SK-N-SH (cell line): ENCODE results near the gene MRPL52. TPM values are rescaled to one million over a fixed set of nuclear protein-coding genes. Genes with fewer than 3 reads are reported as not detected.

Experiments
- CTCF ChIA-PET: fragments of 300-600, 350-600 bp; formaldehyde crosslinking; extraction: SDS; loops from one replicate; lab custom pipeline; 2021; lab: Yijun Ruan, JAX
- POLR2A ChIA-PET: fragments of 350-600 bp; sonication (Branson Sonifier 250); formaldehyde crosslinking; extraction: SDS; loops from one replicate; lab custom pipeline; 2020; ENCODE audit warnings: antibody characterized with exemption, inconsistent platforms; lab: Yijun Ruan, JAX
- DNase-seq: peaks from one replicate; pipeline ENCODE4 v3.0.0; 2012
- H2AFZ ChIP-seq: fragments of 200-600 bp; sonication (generic); 2 replicates; pipeline ENCODE4 v1.8.1; 2016; ENCODE audit warnings: antibody characterized with exemption, mild to moderate bottlenecking, low read depth
- H3F3A ChIP-seq: fragments of 200-600 bp; sonication (generic); replicated peaks from 2 replicates; pipeline ENCODE3; 2016; ENCODE audit warnings: antibody characterized with exemption, mild to moderate bottlenecking; ENCODE audit not compliant: insufficient read depth
- H3K27ac ChIP-seq, 2 experiments: fragments of 200-500 bp in 1 of 2; fragments of 200-600 bp in 1 of 2; sonication (Bioruptor generic) in 1 of 2; sonication (generic), shearing (Covaris generic) in 1 of 2; 2 replicates each; pipeline versions ENCODE4 v1.5.1 to v1.6.1; 2014 to 2016; ENCODE audit warnings: low read depth in 2 of 2, inconsistent platforms in 1 of 2, low read length in 1 of 2, mild to moderate bottlenecking in 1 of 2, mixed read lengths in 1 of 2
- H3K27me3 ChIP-seq: fragments of 200-600 bp; sonication (generic), shearing (Covaris generic); 2 replicates; pipeline ENCODE4 v1.6.1; 2016; ENCODE audit warnings: mixed run types; ENCODE audit not compliant: insufficient read depth
- H3K36me3 ChIP-seq, 2 experiments: fragments of 200-500 bp in 1 of 2; fragments of 200-600 bp in 1 of 2; sonication (Bioruptor generic) in 1 of 2; sonication (generic) in 1 of 2; replicated peaks in 1 of 2; 2 replicates each; pipeline versions ENCODE3 to v1.5.1; 2014 to 2016; ENCODE audit warnings: low read length in 1 of 2, mild to moderate bottlenecking in 1 of 2; ENCODE audit not compliant: insufficient read depth in 2 of 2, control insufficient read depth in 1 of 2
- H3K4me1 ChIP-seq, 2 experiments: fragments of 200-500 bp in 1 of 2; fragments of 200-600 bp in 1 of 2; sonication (Bioruptor generic) in 1 of 2; sonication (generic), shearing (Covaris generic) in 1 of 2; 2 replicates each; pipeline versions ENCODE4 v1.5.1 to v1.6.1; 2014 to 2016; ENCODE audit warnings: low read depth in 1 of 2, low read length in 1 of 2, mixed run types in 1 of 2; ENCODE audit not compliant: insufficient read depth in 2 of 2, control insufficient read depth in 1 of 2
- H3K4me2 ChIP-seq: fragments of 200-600 bp; sonication (generic), shearing (Covaris generic); 2 replicates; pipeline ENCODE4 v1.6.1; 2017; ENCODE audit warnings: mixed run types
- H3K4me3 ChIP-seq, 2 experiments: fragments of 200-500 bp in 1 of 2; fragments of 200-600 bp in 1 of 2; sonication (Bioruptor generic) in 1 of 2; sonication (generic), shearing (Covaris generic) in 1 of 2; 2 replicates each; pipeline versions ENCODE4 v1.5.1 to v1.8.1; 2014 to 2016; ENCODE audit warnings: low read depth in 2 of 2, inconsistent platforms in 1 of 2, low read length in 1 of 2, mild to moderate bottlenecking in 1 of 2, mixed read lengths in 1 of 2, moderate library complexity in 1 of 2
- H3K79me2 ChIP-seq: fragments of 200-600 bp; sonication (generic); 2 replicates; pipeline ENCODE4 v1.8.1; 2017; ENCODE audit warnings: mild to moderate bottlenecking; ENCODE audit not compliant: insufficient read depth
- H3K9ac ChIP-seq: fragments of 200-600 bp; sonication (generic); 2 replicates; pipeline ENCODE4 v1.6.1; 2017; ENCODE audit warnings: mixed run types
- H3K9me2 ChIP-seq: fragments of 200-600 bp; sonication (generic); 2 replicates; pipeline ENCODE4 v1.6.1; 2017; ENCODE audit warnings: mixed run types
- H3K9me3 ChIP-seq: fragments of 200-600 bp; sonication (generic); 2 replicates; pipeline ENCODE4 v1.6.1; 2017; ENCODE audit warnings: mixed run types, mild to moderate bottlenecking, moderate library complexity
- H4K20me1 ChIP-seq: fragments of 200-600 bp; sonication (generic); 2 replicates; pipeline ENCODE4 v1.6.1; 2017; ENCODE audit warnings: mild to moderate bottlenecking, mixed run types; ENCODE audit not compliant: insufficient read depth
- EP300 ChIP-seq, 2 experiments: IDR thresholded peaks; 2 replicates each; pipeline versions ENCODE4 v1.4.0 to v1.6.1; 2012; ENCODE audit warnings: borderline replicate concordance in 1 of 2, low read depth in 1 of 2, low read length in 1 of 2
- GATA2 ChIP-seq: sonication (generic); formaldehyde crosslinking; IDR thresholded peaks from 2 replicates; pipeline ENCODE4 v1.5.0; 2020; ENCODE audit warnings: mild to moderate bottlenecking, missing genetic modification reagents
- JUND ChIP-seq: IDR thresholded peaks from 2 replicates; pipeline ENCODE4 v1.4.0; 2012
- RCOR1 ChIP-seq: fragments of 150-350 bp; IDR thresholded peaks from 2 replicates; pipeline ENCODE4 v1.6.1; 2017; ENCODE audit warnings: antibody characterized with exemption, low read length
- RXRA ChIP-seq: IDR thresholded peaks from 2 replicates; pipeline ENCODE4 v1.4.0; 2012; ENCODE audit warnings: low read depth, mild to moderate bottlenecking, borderline replicate concordance
- SMC3 ChIP-seq: IDR thresholded peaks from 2 replicates; pipeline ENCODE4 v1.6.1; 2012; ENCODE audit warnings: low read depth, low read length, improper control_type of control experiment
- TCF12 ChIP-seq: IDR thresholded peaks from 2 replicates; pipeline ENCODE4 v1.4.0; 2012
- TEAD4 ChIP-seq: IDR thresholded peaks from 2 replicates; pipeline ENCODE4 v1.4.0; 2012; ENCODE audit warnings: mild to moderate bottlenecking, borderline replicate concordance; ENCODE audit not compliant: insufficient read depth
- USF2 ChIP-seq: fragments of 150-350 bp; IDR thresholded peaks from 2 replicates; pipeline ENCODE4 v1.6.1; 2017; ENCODE audit warnings: antibody characterized with exemption, low read length, low read depth, borderline replicate concordance
- WGBS: methylation state at CpG from one replicate; pipeline ENCODE4 v1.1.6; 2017; ENCODE audit warnings: low lambda C conversion rate; 5-methylcytosine and 5-hydroxymethylcytosine counted together
- polyA plus RNA-seq, 3 experiments: library from polyadenylated mRNA; depleted of rRNA; stranded (reverse); fragments of >200 nt; gene quantifications; 2 replicates each; pipeline ENCODE4 v1.2.3, GENCODE V29; 2012
- TF ChIP-seq, protein P1 (sequence below): fragments of 200-600 bp; sonication (generic); IDR thresholded peaks from 2 replicates; pipeline ENCODE4 v1.6.1; 2017; ENCODE audit warnings: antibody characterized with exemption, mild to moderate bottlenecking, moderate library complexity

Gene MRPL52
- polyA plus RNA-seq, 1 of the 3 experiments (the other 2 are of a cell fraction): 116 TPM

DNA sequence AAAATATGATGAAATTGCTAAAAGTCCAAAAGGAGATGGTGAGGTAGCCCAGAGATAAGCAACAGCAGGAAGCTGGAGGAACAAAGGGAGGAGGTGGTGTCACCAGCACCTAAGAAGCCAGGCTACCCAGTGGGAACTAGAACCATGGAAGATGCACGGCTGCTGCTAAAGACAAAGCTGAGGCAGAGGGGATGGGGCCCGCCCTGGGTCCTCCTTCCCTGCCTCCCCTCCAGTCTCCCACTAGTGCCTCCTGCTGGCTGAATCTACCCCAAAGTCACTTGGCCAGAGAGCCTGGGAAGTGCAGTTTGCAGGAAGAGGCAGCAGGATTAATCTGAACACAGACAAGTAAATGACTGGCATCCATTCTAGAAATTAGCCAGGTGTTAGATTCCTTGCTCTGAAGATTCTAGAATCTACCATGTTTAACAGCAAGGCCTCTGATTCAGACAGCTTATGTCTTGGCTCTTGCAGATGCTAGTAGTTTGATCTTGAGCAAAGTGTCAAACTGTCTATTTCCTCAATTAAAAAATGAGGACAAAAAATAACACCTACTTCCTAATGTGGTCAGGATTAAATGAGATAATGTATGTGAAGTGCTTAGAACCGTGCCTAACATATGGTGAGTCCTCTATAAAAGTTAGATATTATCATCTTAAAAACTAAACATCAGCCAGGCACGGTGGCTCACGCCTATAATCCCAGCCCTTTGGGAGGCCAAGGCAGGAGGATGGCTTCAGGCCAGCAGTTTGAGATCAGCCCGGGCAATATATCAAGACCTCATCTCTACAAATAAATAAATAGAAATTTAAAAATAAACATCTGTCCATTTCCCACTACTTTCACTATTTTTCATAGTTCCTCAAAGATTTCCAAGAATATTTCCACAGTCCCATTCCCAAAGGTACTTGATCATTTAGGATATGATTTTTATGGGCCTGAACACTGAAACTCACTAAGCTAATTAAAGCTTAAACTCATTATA lies 36.0 kb downstream of the MRPL52 start:
- peak; percentile 29 for DNase-seq
- CTCF ChIA-PET: interaction anchor here (0.7 to 4.9 kb wide), 8 partner anchors 10 to 296 kb away, joined by 3 to 51 read pairs (median 4); no protein-coding TSS in a partner anchor
- no peaks in the 10 kb centered on the region for H4K20me1 ChIP-seq
- peaks cover 3 to 5% of the 10 kb centered on the region in 2 experiments; a peak in 3 of 4 replicates for H3K4me1 ChIP-seq
- 57% methylated on average over 6 of the region's 6 CpGs for WGBS
- H3K27me3 ChIP-seq: no peaks in the 10 kb centered on the region
- no peak overlapping the region for H3K27ac ChIP-seq
- POLR2A ChIA-PET: no interaction called here
- TF ChIP-seq RCOR1: no peak
- TF ChIP-seq, protein P1, sequence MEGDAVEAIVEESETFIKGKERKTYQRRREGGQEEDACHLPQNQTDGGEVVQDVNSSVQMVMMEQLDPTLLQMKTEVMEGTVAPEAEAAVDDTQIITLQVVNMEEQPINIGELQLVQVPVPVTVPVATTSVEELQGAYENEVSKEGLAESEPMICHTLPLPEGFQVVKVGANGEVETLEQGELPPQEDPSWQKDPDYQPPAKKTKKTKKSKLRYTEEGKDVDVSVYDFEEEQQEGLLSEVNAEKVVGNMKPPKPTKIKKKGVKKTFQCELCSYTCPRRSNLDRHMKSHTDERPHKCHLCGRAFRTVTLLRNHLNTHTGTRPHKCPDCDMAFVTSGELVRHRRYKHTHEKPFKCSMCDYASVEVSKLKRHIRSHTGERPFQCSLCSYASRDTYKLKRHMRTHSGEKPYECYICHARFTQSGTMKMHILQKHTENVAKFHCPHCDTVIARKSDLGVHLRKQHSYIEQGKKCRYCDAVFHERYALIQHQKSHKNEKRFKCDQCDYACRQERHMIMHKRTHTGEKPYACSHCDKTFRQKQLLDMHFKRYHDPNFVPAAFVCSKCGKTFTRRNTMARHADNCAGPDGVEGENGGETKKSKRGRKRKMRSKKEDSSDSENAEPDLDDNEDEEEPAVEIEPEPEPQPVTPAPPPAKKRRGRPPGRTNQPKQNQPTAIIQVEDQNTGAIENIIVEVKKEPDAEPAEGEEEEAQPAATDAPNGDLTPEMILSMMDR: peak; percentile 40
- H3K9me2 ChIP-seq: no peaks in the 10 kb centered on the region
- H3K79me2 ChIP-seq: no peaks in the 10 kb centered on the region
- no peak overlapping the region for H2AFZ ChIP-seq
- peaks cover 4% of the 10 kb centered on the region for H3F3A ChIP-seq
- no peak overlapping the region for H3K4me3 ChIP-seq
- H3K36me3 ChIP-seq: no peaks in the 10 kb centered on the region
- H3K9me3 ChIP-seq: no peaks in the 10 kb centered on the region
- H3K4me2 ChIP-seq: no peak overlapping the region
- no peak overlapping the region for H3K9ac ChIP-seq

GRCh38 chr14:22866874-22867273 lies 37.2 kb downstream of the MRPL52 start:
- Histone ChIP-seq H3K79me2 (no peaks in the 10 kb centered on the region), H4K20me1 (no peaks in the 10 kb centered on the region), H3K9ac (no peak overlapping the region), H3K27me3 (no peaks in the 10 kb centered on the region), H3K27ac (no peak overlapping the region), H3K4me1 (peaks cover 3 to 9% of the 10 kb centered on the region in 2 experiments; a peak in 3 of 4 replicates), H3K9me3 (no peaks in the 10 kb centered on the region), H3K36me3 (no peaks in the 10 kb centered on the region), H2AFZ (no peak overlapping the region), H3K4me2 (no peak overlapping the region), H3F3A (peaks cover 15% of the 10 kb centered on the region), H3K4me3 (no peak overlapping the region), H3K9me2 (no peaks in the 10 kb centered on the region)
- WGBS: 96% methylated on average over 5 of the region's 5 CpGs
- TF ChIP-seq TEAD4 (no peak), RXRA (no peak), JUND (no peak), RCOR1 (no peak), SMC3 (no peak), EP300 (IDR thresholded peaks at IDR 0.05; ENCODE audit: borderline replicate concordance in 1 of 2, low read depth in 1 of 2, low read length in 1 of 2) (no peak), TCF12 (no peak), USF2 (no peak), GATA2 (CRISPR knock-in tag) (no peak)
- CTCF ChIA-PET: interaction anchor here (0.7 to 1.9 kb wide), 4 partner anchors 13 to 297 kb away, joined by 3 to 5 read pairs (median 4); no protein-coding TSS in a partner anchor
- DNase-seq: no peak
- POLR2A ChIA-PET: no interaction called here
